NCI-H2107 treated with DMSO at 0.1 percent for 48 hours (cell line): ENCODE data around the gene SLC19A1.

Source experiments
- DNase-seq: peaks from one replicate; lab custom pipeline; 2025; ENCODE audit not compliant: unreplicated experiment; lab: John Stamatoyannopoulos, UW

SLC19A1 gene

GRCh38 chr21:45496968-45497845 lies 45.0 kb downstream of the SLC19A1 start:
- no peak for DNase-seq

- no peak for DNase-seq
These were observed 45.9 kb downstream of the SLC19A1 start for GRCh38 chr21:45496151-45496967.

GRCh38 chr21:45494851-45495680 lies 47.2 kb downstream of the SLC19A1 start:
- DNase-seq: no peak

GRCh38 chr21:45494135-45494850 lies 47.9 kb downstream of the SLC19A1 start:
- no peak for DNase-seq

- no peak for DNase-seq
These were observed 48.7 kb downstream of the SLC19A1 start for GRCh38 chr21:45493401-45494001.

GRCh38 chr21:45492765-45493164 lies 49.5 kb downstream of the SLC19A1 start:
- DNase-seq: no peak

- no peak for DNase-seq
These were observed 50.6 kb downstream of the SLC19A1 start for GRCh38 chr21:45491623-45492022.

- DNase-seq: no peak
These were observed 51.2 kb downstream of the SLC19A1 start for GRCh38 chr21:45491056-45491455.

GRCh38 chr21:45490049-45490731 lies 52.0 kb downstream of the SLC19A1 start:
- no peak for DNase-seq

GRCh38 chr21:45489722-45489982 lies 52.6 kb downstream of the SLC19A1 start:
- no peak for DNase-seq

GRCh38 chr21:45488931-45489721 lies 53.1 kb downstream of the SLC19A1 start:
- no peak for DNase-seq

GRCh38 chr21:45487891-45488600 lies 54.2 kb downstream of the SLC19A1 start:
- DNase-seq: no peak

GRCh38 chr21:45487161-45487806 lies 55.0 kb downstream of the SLC19A1 start:
- DNase-seq: no peak

GRCh38 chr21:45486443-45487160 lies 55.6 kb downstream of the SLC19A1 start:
- DNase-seq: no peak

GRCh38 chr21:45485686-45486442 lies 56.4 kb downstream of the SLC19A1 start:
- no peak for DNase-seq

GRCh38 chr21:45484318-45484717 lies 57.9 kb downstream of the SLC19A1 start:
- DNase-seq: no peak
